ENCODE data around the gene ALDH1B1. TPM values are rescaled to one million over a fixed set of nuclear protein-coding genes. Genes with fewer than 3 reads are reported as not detected.

Gene ALDH1B1
- total RNA-seq, 1 donor from 2014 or later = 21.0 TPM

DNA sequence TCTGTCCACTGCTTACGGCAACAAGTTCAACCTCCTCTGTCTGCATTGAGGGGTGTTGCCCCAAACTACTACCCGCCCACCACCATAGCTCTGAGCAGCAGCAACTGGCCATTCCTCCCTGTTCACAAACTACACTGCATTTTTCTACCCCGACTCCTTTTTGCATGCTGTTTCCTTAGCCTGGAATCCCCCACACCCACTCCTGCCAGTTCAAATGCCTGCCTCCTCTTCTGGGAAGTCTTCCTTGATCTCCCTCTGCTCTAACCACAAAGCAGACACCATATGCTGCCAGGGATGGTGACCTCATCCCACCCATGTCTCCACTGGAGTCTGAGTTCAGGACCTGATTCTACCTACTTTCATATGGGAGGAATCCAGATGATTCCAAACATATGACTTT is 13.3 kb downstream of the ALDH1B1 start:
- intact Hi-C loops (cut with DNase I) = no loop called here
- no peak for DNase-seq (ENCODE audit: low spot score)

DNA sequence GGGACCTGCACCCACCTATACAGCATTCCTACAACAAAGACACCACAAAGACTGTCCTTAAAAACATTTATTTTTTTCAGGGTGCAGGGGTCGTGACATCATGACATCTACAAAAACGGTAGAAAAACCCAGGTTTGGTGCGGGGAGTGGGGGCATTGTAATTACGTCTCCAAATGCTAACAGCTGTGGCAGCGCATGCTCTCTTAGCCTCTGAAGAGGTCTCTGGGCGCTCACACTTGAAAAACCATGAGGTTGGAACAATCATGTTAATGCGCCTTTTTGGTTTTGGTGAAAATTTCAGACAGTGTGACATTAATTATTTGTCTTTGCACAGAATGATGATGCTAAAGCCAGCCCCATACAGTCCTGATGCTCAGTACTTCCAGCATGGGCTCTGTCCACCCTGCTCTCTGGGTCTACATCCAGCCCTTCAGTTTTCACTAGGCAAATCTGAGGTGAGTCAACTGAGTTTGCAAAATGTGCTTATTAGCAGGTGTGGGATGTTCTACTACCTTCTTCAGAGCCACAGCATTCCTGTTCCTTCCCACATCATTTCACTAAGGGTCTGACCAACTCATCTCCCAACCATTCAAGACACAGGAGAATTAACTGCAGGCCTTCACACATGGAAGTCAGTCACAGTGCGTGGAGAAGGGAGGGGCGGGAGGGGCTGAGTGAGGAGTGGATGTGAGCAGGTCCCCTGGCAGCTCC is 14.1 kb downstream of the ALDH1B1 start:
- intact Hi-C loops (cut with DNase I) = no loop called here
- DNase-seq (ENCODE audit: low spot score) = no peak

DNA sequence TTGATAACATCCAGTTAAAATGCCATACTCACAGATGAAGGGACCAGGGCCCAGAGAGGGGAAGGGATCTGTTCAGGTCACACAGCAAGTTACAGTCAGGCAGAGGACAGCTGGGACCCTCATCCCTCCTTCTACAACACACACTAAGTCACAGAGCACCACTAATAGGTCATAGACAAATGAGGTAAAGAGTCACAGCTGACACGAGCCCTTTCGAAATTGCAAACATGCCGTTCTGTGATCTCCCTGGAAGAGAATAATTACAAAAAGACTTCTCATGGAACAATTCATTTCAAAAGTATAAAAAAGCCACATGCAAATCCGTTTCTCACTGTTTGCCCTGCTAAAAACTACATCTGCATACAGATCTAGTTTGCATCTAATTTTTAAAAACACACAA is 16.2 kb downstream of the ALDH1B1 start:
- DNase-seq (ENCODE audit: low spot score) = no peak
- intact Hi-C loops (cut with DNase I) = no loop called here

DNA sequence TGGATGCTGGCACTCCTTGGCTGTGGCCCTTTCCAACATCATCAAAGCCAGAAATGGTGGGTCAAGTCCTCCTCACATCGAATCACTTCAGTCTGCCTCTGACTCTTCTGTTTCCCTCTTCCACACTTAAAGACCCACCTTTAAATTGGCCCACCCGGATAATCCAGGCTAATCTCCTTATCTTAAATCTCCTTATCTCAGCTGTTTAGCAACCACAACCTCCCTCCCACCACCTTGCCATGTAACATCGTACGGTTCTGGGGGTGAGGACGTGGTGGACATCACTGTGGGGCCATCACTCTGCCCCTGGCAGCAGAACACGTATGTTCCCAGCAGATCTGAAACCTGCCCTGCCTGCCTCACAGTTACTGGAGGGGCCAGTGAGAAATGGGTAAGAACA is 20.2 kb downstream of the ALDH1B1 start:
- intact Hi-C loops (cut with DNase I) = no loop called here
- DNase-seq (ENCODE audit: low spot score) = no peak

DNA sequence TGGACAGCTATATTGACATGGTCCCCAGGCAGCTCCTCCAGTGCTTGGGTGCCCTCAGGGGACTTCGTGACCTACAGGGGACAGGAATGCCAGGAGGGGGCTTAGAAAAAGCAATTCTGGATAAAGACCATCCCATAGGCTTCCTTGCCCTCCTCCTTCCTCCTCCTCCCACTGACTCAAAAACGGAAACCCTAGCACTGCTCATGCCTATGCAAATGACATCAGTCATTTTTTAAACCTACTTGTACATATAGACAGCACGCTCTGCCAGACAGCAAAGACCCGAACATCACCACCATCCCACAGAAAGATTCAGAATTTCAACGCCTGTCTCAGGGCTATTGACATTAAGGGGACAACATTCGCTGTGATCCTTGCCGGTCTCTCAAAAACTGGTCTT is 20.8 kb downstream of the ALDH1B1 start:
- intact Hi-C loops (cut with DNase I) = no loop called here

DNA sequence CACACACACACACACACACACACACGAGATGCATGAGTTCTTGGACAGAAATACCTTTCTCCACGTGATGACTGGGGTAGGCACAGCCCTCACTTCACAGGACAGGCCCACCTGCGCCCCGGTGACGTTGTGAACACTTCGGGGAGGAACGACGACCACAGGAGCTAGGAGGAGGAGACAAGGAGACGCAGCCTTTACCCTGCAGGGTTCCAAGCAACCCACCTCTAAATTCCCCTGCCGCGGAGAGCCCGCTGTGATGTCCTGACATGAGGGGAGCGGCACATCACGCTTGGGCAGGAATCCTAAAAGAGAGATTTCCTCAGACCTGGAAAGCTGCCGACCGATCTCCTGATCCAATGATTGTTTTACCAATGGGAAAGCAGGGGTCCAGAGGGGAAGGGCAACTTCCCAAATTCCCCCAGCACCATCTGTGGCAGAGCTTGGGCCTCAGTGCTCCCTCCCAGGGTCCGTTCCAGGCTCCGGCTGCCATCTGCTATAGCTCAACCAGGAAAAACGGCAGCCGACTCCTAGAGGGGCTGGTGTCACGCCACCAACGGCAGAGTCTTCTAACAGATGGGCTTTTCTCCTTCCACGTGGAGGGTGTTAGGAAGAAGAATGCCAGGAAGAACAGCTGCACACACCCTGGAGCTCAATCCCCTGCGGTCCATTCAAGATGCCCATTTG is 21.7 kb downstream of the ALDH1B1 start:
- intact Hi-C loops (cut with DNase I) = no loop called here
- DNase-seq (ENCODE audit: low spot score) = no peak

More for the DNA sequence above, 20.8 kb downstream of the ALDH1B1 start:
- DNase-seq (ENCODE audit: low spot score) = no peak

DNA sequence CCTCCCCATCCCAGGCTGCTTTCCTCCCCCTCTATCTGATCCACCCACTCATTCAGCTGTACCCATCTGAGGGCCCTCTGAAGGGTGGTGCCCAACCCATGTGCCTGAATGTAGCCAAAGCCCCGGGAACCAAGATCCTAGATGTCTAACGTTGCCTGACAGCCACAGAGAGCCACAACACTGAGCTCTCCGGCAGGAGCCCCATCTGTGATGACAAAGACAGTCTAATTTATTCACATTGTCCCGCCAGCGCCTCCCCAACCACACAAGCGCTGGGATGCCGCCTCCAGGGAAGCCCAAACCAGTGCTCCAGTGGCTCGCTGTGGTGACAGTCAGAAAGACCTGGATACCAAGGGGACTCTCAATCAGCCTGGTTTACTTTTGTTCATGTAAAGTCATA is 23.4 kb downstream of the ALDH1B1 start:
- DNase-seq (ENCODE audit: low spot score) = no peak
- intact Hi-C loops (cut with DNase I) = no loop called here

DNA sequence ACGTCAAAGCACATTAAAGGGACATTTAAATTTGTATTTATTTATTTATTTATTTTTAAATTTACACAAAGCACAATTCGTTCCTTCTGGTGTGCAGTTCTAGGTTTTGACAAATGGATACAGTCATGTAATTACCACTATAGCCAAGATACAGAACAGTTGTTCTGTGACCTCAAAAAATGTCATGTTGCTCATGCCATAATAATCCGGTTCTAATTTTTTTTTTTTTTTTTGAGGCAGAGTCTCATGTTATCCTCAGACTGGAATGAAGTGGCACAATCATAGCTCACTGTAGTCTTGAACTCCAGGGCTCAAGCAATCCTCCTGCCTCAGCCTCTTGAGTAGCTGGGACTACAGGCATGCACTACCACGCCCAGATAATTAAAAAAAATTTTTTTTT is 24.0 kb downstream of the ALDH1B1 start:
- intact Hi-C loops (cut with DNase I) = no loop called here
- DNase-seq (ENCODE audit: low spot score) = no peak

DNA sequence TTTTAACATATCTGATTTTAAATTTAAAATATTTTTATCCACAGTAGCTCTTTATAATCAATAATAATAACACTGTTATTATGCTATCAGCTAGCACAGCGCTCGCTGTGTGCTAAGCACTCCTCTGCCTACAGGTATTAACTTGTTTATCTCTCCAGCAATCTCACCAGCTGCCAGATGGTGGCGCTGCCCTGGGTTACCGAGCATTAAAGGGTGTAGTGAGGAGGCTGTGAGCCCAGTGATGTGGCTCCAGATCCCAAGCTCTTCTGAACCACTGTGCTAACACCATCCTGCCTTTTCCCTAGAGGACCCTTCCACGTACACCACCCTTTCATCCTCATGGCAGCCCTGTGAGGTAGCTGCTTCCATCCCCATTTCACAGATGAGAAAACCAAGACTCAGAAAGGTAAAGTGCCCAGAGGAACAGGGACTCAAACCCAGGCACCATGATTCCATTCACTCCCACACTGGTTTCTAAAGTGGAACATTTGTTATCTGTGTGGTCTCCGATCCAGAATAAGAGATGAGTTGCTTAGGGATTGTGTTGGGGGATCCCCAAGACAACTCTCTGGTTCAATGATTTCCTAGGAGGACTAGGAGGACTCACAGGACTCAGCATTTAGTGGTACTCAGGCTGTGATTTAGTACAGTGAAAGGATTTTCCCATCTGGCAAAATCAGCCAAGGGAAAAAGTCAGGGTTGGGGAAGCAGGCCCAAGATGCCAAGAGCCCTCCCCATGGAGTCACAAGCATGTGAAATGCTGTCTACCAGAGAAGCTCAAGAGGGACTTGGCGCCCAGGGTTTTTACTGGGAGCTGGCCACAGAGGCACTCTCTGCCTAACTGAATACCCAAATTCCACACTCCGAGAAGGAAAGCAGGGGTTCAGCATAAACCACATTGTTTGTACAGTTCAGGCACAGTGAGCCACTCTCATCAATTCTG is 24.8 kb downstream of the ALDH1B1 start:
- intact Hi-C loops (cut with DNase I) = no loop called here
- no peak for DNase-seq (ENCODE audit: low spot score)

DNA sequence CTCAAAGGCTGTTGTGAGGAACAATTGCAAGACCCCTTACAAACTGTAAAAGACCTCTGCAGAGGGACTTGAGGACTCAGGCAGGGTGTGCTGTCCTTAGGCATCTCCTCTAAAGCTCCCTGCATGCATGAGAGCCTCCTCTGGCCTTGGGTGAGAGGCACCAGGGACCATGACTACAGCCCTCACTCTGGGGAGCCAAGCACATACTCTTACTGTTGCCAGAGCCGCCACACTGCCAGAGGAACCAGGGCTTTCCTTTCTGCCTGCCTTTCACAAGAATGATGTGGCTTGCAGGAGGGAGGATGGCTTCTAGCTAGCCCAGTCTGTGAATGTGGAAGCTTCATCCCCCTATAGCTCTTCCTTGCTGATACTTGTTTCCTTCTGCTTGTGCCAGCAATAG is 25.9 kb downstream of the ALDH1B1 start:
- no peak for DNase-seq (ENCODE audit: low spot score)
- intact Hi-C loops (cut with DNase I) = no loop called here

DNA sequence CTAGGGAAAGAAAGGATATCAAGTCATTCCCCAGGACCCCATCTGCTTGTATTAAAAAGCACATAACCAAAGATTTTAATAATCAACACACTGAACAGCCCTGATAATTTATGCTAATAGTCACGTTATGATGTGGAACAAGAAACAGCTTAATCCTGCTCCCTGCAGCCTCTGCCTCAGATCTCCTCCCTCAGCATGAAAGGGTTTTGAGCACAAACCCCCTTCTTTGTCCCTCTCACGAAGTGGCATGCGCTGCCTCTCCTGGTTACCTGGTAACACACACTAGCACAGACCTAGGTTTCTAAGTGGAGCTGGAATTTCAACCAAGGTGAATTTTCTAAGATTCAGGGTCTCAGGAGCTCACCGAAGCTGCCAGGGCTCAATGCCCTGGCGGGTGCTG is 26.7 kb downstream of the ALDH1B1 start:
- intact Hi-C loops (cut with DNase I) = no loop called here
- DNase-seq (ENCODE audit: low spot score) = peak; percentile 33

DNA sequence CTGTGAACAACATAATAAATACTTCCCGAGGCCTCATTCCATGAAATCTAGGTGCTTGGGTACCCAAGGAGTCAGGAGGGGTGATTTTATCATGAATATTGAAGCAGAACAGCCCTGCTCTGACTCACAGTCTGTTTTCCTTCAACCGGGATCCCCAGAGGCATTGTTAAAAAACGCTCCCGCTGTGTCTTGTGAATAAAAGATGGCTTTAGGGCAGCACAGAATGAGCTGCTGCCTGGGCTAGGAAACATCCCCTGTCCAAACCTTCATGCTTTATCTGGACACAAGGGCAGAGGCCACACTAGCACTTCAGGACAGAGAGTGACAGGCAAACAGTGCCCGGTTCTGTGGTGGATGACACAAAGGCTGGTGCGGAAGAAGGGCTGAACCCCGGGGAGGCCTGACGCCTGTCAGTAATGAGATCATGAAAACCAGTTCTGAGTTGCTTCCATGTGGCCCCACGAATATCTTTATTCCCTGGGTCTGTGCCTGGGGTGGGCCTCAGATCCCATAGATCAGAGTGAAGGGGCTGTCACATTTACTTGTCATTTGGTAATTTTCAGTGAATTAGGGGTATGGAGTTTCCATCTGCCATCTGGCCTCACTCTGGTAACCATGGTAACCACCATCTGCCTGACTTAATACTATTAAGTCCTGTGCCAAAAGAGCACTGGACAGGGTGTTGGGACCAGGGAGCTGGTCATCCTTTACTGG is 29.2 kb downstream of the ALDH1B1 start:
- intact Hi-C loops (cut with DNase I) = no loop called here
- peak; percentile 26 for DNase-seq (ENCODE audit: low spot score)

DNA sequence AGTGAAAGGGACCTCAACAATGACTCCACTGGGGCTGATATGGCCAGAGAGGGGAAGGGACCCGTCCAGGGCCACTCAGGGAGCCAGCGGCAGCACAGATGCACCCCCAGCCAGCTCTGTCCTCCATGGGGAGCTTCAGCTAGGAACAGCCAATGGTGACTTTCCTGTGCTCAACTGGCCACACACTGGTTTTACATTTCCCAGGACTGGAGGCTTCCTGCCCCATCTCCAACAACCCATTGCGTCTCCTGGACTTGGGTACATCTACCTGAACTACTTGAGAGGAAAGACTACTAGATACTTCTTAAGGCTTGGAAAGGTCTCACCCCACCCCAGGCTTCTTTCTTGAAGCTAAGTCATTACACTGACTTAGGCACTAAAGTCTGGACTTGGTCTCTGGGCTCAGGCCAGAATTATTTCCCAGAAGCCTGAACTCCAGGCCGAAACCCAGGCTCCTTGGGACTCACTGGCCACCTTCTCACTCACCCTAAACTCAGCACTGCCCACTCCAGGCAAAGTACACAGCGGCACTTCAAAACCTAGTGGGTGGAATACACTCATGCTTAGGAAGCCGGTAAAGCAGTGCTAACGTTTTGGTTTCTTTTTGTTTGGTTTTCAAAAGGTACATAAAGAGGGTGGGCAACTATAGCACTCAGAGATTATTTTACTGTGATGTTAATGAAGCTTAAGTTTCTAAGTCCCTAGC is 30.2 kb downstream of the ALDH1B1 start:
- intact Hi-C loops (cut with DNase I) = no loop called here
- peak; percentile 22 for DNase-seq (ENCODE audit: low spot score)

DNA sequence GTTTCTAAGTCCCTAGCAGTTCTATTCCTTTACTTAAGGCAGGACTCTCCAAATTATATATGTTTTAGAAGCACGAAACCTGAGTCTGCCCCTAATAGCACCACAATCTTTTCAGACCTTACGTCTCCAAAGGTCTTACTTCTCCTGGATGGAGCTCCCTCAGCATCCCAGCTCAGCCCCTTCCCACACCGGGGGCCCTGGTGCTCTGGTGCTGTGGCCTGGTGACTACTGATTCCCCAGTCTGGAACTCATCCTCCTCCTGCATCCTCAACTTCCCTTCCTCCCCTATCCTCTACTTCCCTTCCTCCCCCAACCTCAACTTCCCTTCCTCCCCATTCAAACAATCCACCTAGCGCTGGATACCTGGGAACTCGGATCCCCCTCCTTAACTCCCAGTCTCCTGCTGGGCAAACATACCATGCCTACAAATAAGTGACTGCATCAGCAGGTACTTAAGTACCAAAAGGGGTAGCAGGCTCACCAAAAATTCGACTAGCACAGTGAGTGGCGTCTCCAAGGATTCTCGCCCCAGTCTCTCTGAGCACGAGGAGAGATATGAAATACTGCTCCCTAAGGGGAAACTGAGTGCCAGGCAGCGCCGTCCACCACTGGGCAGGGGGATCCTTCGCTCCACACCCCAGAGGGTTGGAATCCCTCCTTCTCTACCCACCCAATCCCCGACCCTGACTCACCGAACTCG is 30.9 kb downstream of the ALDH1B1 start:
- intact Hi-C loops (cut with DNase I) = no loop called here

DNA sequence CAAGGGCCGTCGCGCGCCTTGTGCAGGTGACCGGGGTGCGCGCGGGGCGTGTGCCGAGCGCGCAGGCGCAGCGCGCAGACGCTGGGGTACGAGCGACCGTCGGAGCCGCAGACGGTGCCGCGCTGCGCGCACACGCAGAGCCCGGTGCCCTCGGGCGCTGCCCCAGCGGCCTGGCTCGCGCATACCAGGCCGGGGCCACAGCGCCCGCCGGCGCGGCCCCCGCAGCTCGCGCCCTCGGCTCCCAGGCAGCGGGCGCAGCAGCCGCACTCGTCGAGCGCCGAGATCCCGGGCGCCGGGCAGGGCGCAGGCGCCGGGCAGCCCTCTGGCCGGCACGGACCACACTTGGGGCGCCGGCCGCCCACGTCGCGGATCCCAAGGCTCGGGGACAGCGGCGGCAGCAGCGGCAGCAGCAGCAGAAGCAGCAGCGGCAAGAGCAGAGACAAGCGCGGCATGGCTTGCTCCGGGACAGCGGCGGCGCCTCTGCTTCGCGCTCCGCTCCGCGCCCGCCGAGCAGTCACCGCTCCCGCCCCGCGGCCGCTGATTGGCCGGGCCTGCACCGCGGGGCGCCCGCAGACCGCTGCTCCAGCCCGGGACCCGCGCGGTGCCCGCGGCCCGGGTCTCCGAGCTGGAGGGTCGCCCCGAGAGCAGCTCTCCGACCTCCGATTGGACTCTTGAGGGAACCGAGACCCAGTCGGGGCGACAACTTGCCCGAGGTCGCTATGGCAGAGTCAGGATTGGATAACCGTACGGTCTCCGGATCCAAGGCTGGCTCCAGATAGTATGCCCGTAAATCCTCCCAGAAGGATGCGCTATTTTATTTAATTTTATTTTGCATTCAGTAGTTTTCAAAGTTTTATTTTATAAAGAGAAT is 31.7 kb downstream of the ALDH1B1 start, which contains the start of gene IGFBPL1:
Gene IGFBPL1 (minus strand): TSS at position 482 of the 871 bp plus-strand sequence. CDS start 30 bp downstream, at position 452.
- peak; percentile 5 for DNase-seq (ENCODE audit: low spot score)
- intact Hi-C loops (cut with DNase I) = no loop called here

More for the DNA sequence above, 30.9 kb downstream of the ALDH1B1 start:
- peak; percentile 71 for DNase-seq (ENCODE audit: low spot score)

DNA sequence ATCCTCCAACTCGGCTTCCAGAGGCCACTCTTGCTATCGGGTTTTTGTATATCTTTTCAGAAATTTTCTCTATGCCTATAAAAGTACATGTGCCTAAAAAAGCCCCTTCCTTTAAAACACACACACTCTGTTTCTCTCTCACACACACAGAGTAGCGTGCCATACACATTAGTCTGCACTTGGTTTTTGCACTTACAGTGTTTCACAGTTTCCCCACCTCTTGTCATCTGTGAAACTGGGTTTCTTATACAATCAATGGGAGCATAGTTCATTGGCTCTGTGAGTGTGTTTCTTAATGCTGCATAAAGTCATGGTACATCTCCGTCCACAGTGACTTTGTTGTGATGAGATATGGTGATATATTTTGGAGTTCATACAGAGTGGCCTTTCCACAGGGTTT is 32.4 kb downstream of the ALDH1B1 start:
- no peak for DNase-seq (ENCODE audit: low spot score)
- intact Hi-C loops (cut with DNase I) = no loop called here

DNA sequence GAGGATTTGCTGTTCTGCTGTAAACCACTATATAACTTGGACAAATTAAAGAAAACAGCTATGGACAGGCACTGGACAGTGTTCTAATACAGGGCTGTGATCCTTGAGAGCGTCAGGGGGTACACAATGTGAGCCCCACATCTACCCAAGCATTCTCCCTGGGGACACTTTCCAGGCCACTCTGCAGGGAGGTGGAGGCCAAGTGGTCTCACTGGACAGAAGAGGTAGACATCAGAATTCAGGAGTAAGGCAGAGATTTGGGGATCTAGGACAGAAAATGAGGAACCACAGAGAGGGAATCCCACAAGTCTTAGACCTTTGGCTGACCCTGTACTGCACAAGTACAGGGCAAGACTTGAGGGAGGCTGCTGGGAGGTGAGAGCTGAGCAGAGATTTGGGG is 35.6 kb downstream of the ALDH1B1 start:
- DNase-seq (ENCODE audit: low spot score) = no peak
- intact Hi-C loops (cut with DNase I) = no loop called here

Measured in cardiac septum (tissue), 1 donor.